D721Med (cell line): ENCODE data around the gene AURKA.

Experiments
- DNase-seq: peaks from one replicate; pipeline ENCODE4 v3.0.0; 2011; ENCODE audit warnings: low spot score; ENCODE audit not compliant: insufficient read length
- FAIRE-seq: peaks from 2 replicates; lab custom pipeline; 2011; peaks lifted over from hg19 to GRCh38; lab: Jason Lieb, UNC
- CTCF ChIP-seq: IDR thresholded peaks from 2 replicates; pipeline ENCODE4 v1.5.1; 2012; ENCODE audit warnings: mild to moderate bottlenecking, control low read depth; ENCODE audit not compliant: insufficient read depth; ENCODE audit errors: missing control alignments

Gene AURKA

GRCh38 chr20:56382696-56383095 lies 9.3 kb downstream of the AURKA start:
- no peak for FAIRE-seq
- DNase-seq = no peak
- no peak for TF ChIP-seq CTCF

GRCh38 chr20:56381501-56381900 lies 10.5 kb downstream of the AURKA start:
- FAIRE-seq (no peak), DNase-seq (no peak)
- TF ChIP-seq CTCF = no peak

- FAIRE-seq (no peak), DNase-seq (no peak)
- TF ChIP-seq CTCF = no peak
These were observed 11.6 kb downstream of the AURKA start for GRCh38 chr20:56380375-56380774.

DNA sequence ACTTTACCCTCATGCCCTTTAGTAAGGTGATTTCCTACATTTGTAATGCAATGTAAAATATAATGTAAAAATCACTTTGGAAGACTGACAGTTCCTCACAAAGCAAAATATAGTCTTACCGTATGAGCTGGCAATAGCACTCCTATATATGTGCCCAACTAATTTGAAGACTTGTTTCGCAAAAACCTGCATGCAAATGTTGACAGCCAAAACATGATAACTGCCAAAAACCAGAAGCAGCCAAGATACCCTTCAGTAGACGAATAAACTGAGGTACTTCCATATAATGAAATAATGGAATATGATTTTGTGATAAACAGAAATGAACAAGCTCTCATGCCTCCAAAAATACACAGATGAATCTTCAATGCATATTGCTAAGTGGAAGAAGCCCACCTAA lies 13.6 kb downstream of the AURKA start:
- DNase-seq (no peak), FAIRE-seq (no peak)
- TF ChIP-seq CTCF = no peak

DNA sequence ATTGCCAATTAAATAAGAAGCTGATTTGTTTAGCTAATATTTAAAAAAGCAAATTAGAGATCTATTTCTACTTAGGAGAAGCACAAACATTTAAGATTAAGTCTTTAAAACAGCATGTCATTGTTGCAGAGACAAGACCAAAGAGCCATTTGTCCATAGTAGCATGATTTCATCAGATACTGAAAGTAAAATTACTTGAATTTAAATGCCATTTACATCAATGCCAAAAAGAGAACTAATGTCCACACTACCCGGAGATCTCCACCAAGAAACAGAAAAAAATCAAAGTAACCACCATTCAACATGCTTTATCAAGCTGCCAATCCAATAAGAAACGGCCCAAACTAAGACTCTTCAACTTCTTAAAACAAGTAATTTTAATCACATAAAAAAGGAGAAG lies 15.7 kb downstream of the AURKA start:
- DNase-seq = no peak
- no peak for FAIRE-seq
- TF ChIP-seq CTCF = no peak

DNA sequence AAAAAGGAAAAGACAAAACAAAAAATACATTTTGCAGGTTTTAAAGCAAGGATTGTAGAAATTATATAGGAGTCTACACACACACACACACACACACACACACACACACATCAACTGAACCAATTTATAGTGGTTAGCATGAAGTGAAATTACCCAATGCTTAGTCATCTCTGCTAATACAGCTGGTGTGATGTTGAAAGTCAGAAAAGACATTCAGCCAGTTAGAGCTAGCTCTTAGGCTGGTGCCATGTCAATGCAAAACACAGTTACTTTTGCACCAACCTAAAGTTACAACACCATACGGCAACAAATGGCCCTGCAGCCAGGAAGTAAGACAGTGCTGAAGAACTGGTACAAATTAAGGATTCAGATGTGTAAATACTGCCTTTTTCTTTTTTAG lies 18.1 kb downstream of the AURKA start:
- no peak for TF ChIP-seq CTCF
- FAIRE-seq = no peak
- DNase-seq = no peak

DNA sequence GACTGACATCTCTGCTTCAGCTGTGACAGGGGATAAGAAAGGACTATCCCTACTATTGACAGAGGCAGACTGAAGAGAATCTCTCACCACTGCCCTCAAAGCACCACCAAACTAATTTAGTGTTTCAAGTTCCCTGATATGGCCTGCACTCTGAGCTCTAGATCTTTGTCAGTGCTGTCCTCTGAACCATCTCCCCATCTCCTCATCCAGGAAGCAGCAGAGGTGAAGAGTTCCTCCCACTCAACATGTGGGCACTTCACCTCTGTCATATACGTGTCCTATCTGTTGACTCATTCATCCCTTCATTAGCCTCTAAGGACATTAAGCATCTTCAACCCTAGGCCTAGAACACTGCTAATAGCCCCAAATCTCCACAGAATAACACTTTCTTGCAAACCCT lies 19.2 kb downstream of the AURKA start:
- DNase-seq = no peak

More for the DNA sequence above, 19.2 kb downstream of the AURKA start:
- FAIRE-seq = no peak
- no peak for TF ChIP-seq CTCF
